Activated CD4-positive, alpha-beta T cell treated with anti-CD3 and anti-CD28 coated beads for 36 hours (primary cell): Measurements from ENCODE around the gene IFT43. TPM values are rescaled to one million over a fixed set of nuclear protein-coding genes. Genes with fewer than 3 reads are reported as not detected.

Source experiments
- ATAC-seq: fragments of 200-7000 bp; cut with Tn5 transposase; one replicate; pipeline ENCODE4 v1.10.0; 2021; ENCODE audit warnings: mild to moderate bottlenecking, moderate library complexity
- CTCF ChIA-PET: fragments of 350-600 bp; sonication (Branson Sonifier 250); formaldehyde crosslinking; loops from one replicate; lab custom pipeline; 2021; ENCODE audit warnings: antibody characterized with exemption; lab: Charles Lee
- POLR2A ChIA-PET: fragments of 350-600 bp; sonication (Branson Sonifier 250); formaldehyde crosslinking; loops from one replicate; lab custom pipeline; 2021; ENCODE audit warnings: antibody characterized with exemption, inconsistent platforms; lab: Charles Lee
- DNase-seq: peaks from one replicate; pipeline ENCODE4 v3.0.0-alpha.2; 2020
- H3K27ac Mint-ChIP-seq: one replicate; pipeline ENCODE4 v1.8.0; 2021; ENCODE audit warnings: mixed read lengths
- H3K27me3 Mint-ChIP-seq: one replicate; pipeline ENCODE4 v1.8.0; 2021; ENCODE audit warnings: mixed read lengths
- H3K36me3 Mint-ChIP-seq: one replicate; pipeline ENCODE4 v1.8.0; 2021; ENCODE audit warnings: low read depth, mixed read lengths
- H3K4me1 Mint-ChIP-seq: one replicate; pipeline ENCODE4 v1.8.0; 2021; ENCODE audit warnings: mixed read lengths
- H3K4me3 Mint-ChIP-seq: one replicate; pipeline ENCODE4 v1.8.0; 2021; ENCODE audit warnings: mild to moderate bottlenecking, moderate library complexity, mixed read lengths
- H3K9me3 Mint-ChIP-seq: one replicate; pipeline ENCODE4 v1.8.0; 2021; ENCODE audit warnings: low read depth, mixed read lengths
- intact Hi-C, 2 experiments: fragments of 100-400 bp; cut with DNase I in 1 of 2; cut with micrococcal nuclease in 1 of 2; formaldehyde crosslinking; loops; one replicate each; pipeline versions ENCODE4 v1.14.2 to v1.15.1; 2022 to 2024; cut with DNase I, micrococcal nuclease
- total RNA-seq, 2 experiments: library from RNA; stranded (reverse); gene quantifications; one replicate each; pipeline ENCODE4 v1.2.3, GENCODE V29; 2021

IFT43 gene
- total RNA-seq, 2 experiments from 2014 or later: 10.1 to 12.1 TPM

DNA sequence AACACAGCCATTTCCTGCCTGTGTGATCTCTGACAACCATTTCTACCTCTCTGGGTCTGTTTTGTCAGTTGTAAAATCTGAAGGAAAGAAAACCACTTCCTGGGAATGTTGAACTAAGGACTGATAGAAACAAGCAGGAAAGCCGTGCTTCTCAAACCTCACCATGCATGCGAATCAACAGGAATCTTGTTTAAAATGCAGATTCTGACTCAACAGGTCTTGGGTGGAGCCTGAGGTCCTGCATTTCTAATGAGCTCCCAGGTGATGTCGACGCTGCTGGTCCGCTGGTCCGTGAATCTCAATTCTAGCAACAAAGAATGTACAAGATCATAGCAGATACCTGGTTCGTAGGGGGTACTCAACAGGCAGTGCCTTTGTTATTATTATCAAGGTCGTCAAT, 128.1 kb downstream of the IFT43 start:
- ChIA-PET POLR2A (no interaction called here), CTCF (no interaction called here)
- intact Hi-C loops: no loop called here
- ATAC-seq (no peak), DNase-seq (no peak)
- H3K4me1 Mint-ChIP-seq: no peaks in the 10 kb centered on the region
- H3K27ac Mint-ChIP-seq: no peak overlapping the region
- no peaks in the 10 kb centered on the region for H3K9me3 Mint-ChIP-seq
- H3K27me3 Mint-ChIP-seq: peaks cover 4% of the 10 kb centered on the region
- no peaks in the 10 kb centered on the region for H3K36me3 Mint-ChIP-seq
- H3K4me3 Mint-ChIP-seq: no peak overlapping the region

DNA sequence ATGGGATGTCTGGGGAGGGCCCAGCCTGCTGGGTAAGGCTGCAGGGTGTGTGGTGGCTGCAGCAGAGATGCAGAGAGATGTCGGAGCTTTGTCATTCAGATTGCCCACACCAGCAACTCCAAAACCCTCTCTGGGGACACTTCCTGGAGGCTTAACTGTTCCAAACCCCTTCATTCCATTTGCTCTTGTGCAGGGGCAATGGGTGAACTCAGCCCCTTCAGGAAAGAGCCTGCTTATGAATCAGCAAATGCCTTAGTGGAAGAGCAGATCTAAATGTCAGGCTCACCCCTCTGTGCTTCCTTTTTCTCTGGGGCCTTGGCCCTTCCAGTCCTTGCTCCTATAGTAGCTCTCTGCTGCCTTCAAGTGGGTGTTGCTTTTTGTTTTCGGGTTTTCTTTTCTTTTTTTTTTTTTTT, 129.5 kb downstream of the IFT43 start:
- DNase-seq (no peak), ATAC-seq (no peak)
- CTCF ChIA-PET: no interaction called here
- POLR2A ChIA-PET: no interaction called here
- H3K27me3 Mint-ChIP-seq: peaks cover 3% of the 10 kb centered on the region
- H3K9me3 Mint-ChIP-seq: no peaks in the 10 kb centered on the region
- H3K36me3 Mint-ChIP-seq: no peaks in the 10 kb centered on the region
- H3K27ac Mint-ChIP-seq: no peak overlapping the region
- intact Hi-C loops: no loop called here
- H3K4me1 Mint-ChIP-seq: no peaks in the 10 kb centered on the region
- H3K4me3 Mint-ChIP-seq: no peak overlapping the region

GRCh38 chr14:76117789-76118484, 132.4 kb downstream of the IFT43 start:
- CTCF ChIA-PET: no interaction called here
- no peak for ATAC-seq
- H3K27me3 Mint-ChIP-seq: peaks cover 3% of the 10 kb centered on the region
- POLR2A ChIA-PET: no interaction called here
- intact Hi-C loops: no loop called here
- H3K4me1 Mint-ChIP-seq: no peaks in the 10 kb centered on the region
- no peaks in the 10 kb centered on the region for H3K9me3 Mint-ChIP-seq
- H3K36me3 Mint-ChIP-seq: no peaks in the 10 kb centered on the region
- no peak overlapping the region for H3K4me3 Mint-ChIP-seq
- no peak for DNase-seq
- H3K27ac Mint-ChIP-seq: no peak overlapping the region

DNA sequence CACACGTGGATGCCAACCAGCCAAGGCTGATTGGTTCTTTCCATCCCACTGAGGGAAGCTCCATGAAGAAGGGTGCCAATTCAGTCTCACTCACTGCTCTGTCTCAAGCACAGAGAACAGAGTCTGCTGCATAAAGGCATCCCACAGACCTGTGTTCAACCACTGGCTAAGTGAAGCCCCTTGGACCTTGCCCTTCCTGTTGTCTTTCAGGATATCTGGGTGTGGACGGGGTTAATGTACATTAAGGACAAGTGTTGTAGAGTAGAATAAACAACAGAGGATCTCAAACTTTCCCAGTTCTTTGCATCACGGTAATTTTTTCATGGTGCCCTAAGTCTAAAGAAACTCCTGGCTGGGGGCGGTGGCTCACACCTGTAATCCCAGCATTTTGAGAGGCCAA, 133.0 kb downstream of the IFT43 start:
- ChIA-PET CTCF (no interaction called here), POLR2A (no interaction called here)
- H3K27ac Mint-ChIP-seq: no peak overlapping the region

DNA sequence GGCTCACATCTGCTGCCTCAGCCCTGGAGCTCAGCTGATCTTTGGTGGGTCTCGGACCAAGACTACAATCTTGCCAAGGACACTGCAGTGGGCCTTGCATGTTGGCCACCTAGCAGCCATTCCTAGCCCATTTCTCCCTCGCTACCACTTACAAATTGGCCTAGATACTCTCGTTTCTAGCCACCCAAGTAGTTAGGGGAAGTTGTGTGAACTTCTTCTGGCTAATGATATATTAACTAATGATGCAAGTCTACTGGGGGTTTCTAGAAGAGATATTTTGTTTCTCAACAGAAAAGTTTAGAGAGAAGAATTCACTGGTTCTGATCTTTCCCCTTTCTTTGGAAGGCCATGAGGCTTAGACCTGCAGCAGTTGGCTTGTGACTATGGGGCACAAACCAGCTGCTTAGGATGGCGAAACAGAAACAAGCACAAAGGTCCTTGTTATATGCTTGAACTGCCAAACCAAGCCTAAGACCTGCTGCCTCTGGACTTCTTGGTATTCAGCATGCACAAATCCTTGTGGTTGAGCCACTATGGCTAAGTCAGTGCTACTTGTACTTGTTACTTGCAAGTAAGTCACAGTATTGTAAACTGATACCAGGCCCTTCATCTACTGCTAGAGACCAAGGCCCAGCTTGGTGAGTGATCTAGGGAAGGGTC, 135.7 kb downstream of the IFT43 start:
- DNase-seq: no peak
- no peaks in the 10 kb centered on the region for H3K27me3 Mint-ChIP-seq
- no peaks in the 10 kb centered on the region for H3K9me3 Mint-ChIP-seq
- H3K36me3 Mint-ChIP-seq: no peaks in the 10 kb centered on the region
- intact Hi-C loops: no loop called here
- no peak for ATAC-seq
- no peak overlapping the region for H3K4me3 Mint-ChIP-seq
- ChIA-PET POLR2A (no interaction called here), CTCF (no interaction called here)
- H3K4me1 Mint-ChIP-seq: no peaks in the 10 kb centered on the region
- no peak overlapping the region for H3K27ac Mint-ChIP-seq

More for the DNA sequence above, 133.0 kb downstream of the IFT43 start:
- Mint-ChIP-seq H3K9me3 (no peaks in the 10 kb centered on the region), H3K4me3 (no peak overlapping the region), H3K27me3 (peaks cover 3% of the 10 kb centered on the region), H3K36me3 (no peaks in the 10 kb centered on the region), H3K4me1 (no peaks in the 10 kb centered on the region)
- DNase-seq: no peak
- intact Hi-C loops: no loop called here
- no peak for ATAC-seq

- ATAC-seq (no peak), DNase-seq (no peak)
- Mint-ChIP-seq H3K27me3 (peaks cover 4% of the 10 kb centered on the region), H3K4me3 (no peak overlapping the region), H3K9me3 (no peaks in the 10 kb centered on the region), H3K4me1 (no peaks in the 10 kb centered on the region), H3K27ac (no peak overlapping the region), H3K36me3 (no peaks in the 10 kb centered on the region)
- POLR2A ChIA-PET: no interaction called here
- CTCF ChIA-PET: interaction anchor here (0.6 kb wide), 1 partner anchor 633 kb away, joined by 3 read pairs; no protein-coding TSS in a partner anchor
- intact Hi-C loops: no loop called here
These were observed 138.1 kb downstream of the IFT43 start for GRCh38 chr14:76123426-76124225.

GRCh38 chr14:76125511-76125910, 139.9 kb downstream of the IFT43 start:
- POLR2A ChIA-PET: no interaction called here
- Mint-ChIP-seq H3K36me3 (no peaks in the 10 kb centered on the region), H3K9me3 (no peaks in the 10 kb centered on the region), H3K27me3 (peaks cover 13% of the 10 kb centered on the region), H3K4me1 (no peaks in the 10 kb centered on the region), H3K4me3 (no peak overlapping the region), H3K27ac (no peak overlapping the region)
- DNase-seq (no peak), ATAC-seq (no peak)
- CTCF ChIA-PET: no interaction called here
- intact Hi-C loops: no loop called here

- H3K4me3 Mint-ChIP-seq: no peak overlapping the region
- H3K27me3 Mint-ChIP-seq: peaks cover 18% of the 10 kb centered on the region
- H3K36me3 Mint-ChIP-seq: no peaks in the 10 kb centered on the region
- no peaks in the 10 kb centered on the region for H3K4me1 Mint-ChIP-seq
- H3K27ac Mint-ChIP-seq: no peak overlapping the region
- ChIA-PET POLR2A (no interaction called here), CTCF (no interaction called here)
- H3K9me3 Mint-ChIP-seq: no peaks in the 10 kb centered on the region
- DNase-seq: no peak
- intact Hi-C loops: no loop called here
- ATAC-seq: no peak
These were observed 140.5 kb downstream of the IFT43 start for GRCh38 chr14:76126076-76126475.

- H3K4me3 Mint-ChIP-seq: no peak overlapping the region
These were observed 144.5 kb downstream of the IFT43 start for GRCh38 chr14:76129851-76130576.

GRCh38 chr14:76131071-76131965, 145.8 kb downstream of the IFT43 start:
- CTCF ChIA-PET: no interaction called here
- peaks cover 58% of the 10 kb centered on the region for H3K27me3 Mint-ChIP-seq

More at GRCh38 chr14:76129851-76130576, 144.5 kb downstream of the IFT43 start:
- Mint-ChIP-seq H3K27ac (no peak overlapping the region), H3K9me3 (no peaks in the 10 kb centered on the region), H3K36me3 (no peaks in the 10 kb centered on the region), H3K4me1 (no peaks in the 10 kb centered on the region), H3K27me3 (peaks cover 49% of the 10 kb centered on the region)
- DNase-seq (no peak), ATAC-seq (no peak)
- intact Hi-C loops: no loop called here
- ChIA-PET POLR2A (no interaction called here), CTCF (no interaction called here)

More at GRCh38 chr14:76131071-76131965, 145.8 kb downstream of the IFT43 start:
- POLR2A ChIA-PET: no interaction called here
- no peaks in the 10 kb centered on the region for H3K4me1 Mint-ChIP-seq
- DNase-seq: no peak
- H3K27ac Mint-ChIP-seq: no peak overlapping the region
- ATAC-seq: no peak
- intact Hi-C loops: no loop called here
- no peaks in the 10 kb centered on the region for H3K9me3 Mint-ChIP-seq
- no peak overlapping the region for H3K4me3 Mint-ChIP-seq
- no peaks in the 10 kb centered on the region for H3K36me3 Mint-ChIP-seq
